ENCODE results near the gene SEMA3D. TPM values are rescaled to one million over a fixed set of nuclear protein-coding genes. Genes with fewer than 3 reads are reported as not detected.

SEMA3D gene
- total RNA-seq, 2 experiments from 2014 or later = not detected

DNA sequence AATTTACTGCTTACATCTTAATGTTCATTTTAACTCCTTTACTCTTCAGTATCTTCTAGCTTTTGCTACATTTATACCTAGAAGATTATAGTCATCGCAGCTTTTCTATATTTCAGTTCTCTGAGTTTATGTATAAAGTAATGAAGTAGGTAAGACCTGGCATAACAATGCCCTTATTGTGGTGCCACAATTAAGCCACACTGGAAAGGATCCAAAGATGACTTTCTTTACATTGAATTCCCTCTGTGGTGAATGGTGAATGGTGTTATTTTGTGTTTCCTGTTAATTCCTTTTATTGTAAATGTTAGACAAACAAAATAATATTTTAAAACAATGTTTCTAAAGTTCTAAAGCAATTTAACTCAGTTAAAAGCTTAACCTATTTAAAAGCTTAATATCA is 36.2 kb downstream of the SEMA3D start:
- H3K27ac Mint-ChIP-seq = no peak overlapping the region
- CTCF ChIA-PET = no interaction called here
- no peak for DNase-seq
- H3K4me1 Mint-ChIP-seq (ENCODE audit: low read depth) = no peaks in the 10 kb centered on the region
- H3K27me3 Mint-ChIP-seq (ENCODE audit: low read depth) = no peaks in the 10 kb centered on the region
- H3K4me3 Mint-ChIP-seq = no peak overlapping the region
- H3K36me3 Mint-ChIP-seq (ENCODE audit: low read depth) = no peaks in the 10 kb centered on the region
- no peaks in the 10 kb centered on the region for H3K9me3 Mint-ChIP-seq
- intact Hi-C loops (cut with micrococcal nuclease) = no loop called here

DNA sequence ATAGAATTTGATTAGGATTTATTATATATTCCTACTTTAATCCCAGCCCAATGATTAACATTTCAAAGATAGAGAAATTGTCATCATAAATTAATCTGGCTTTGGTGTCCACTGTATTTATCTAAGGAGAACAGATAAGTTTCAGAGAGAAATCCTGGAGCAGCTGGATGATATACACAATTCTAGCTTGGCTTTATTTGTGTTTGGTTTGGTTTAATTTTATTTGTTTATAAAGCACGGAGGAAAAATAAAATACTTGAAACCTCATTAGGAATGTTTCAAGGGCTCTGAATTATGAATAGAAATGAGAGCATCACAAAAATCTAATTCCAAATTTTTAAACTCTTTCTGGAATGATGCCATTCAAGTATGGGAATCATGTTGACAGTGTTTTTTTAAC is 42.1 kb downstream of the SEMA3D start:
- no peaks in the 10 kb centered on the region for H3K36me3 Mint-ChIP-seq (ENCODE audit: low read depth)
- intact Hi-C loops (cut with micrococcal nuclease) = no loop called here
- H3K9me3 Mint-ChIP-seq = no peaks in the 10 kb centered on the region
- H3K4me1 Mint-ChIP-seq (ENCODE audit: low read depth) = no peaks in the 10 kb centered on the region
- no peak for DNase-seq
- CTCF ChIA-PET = no interaction called here
- H3K27ac Mint-ChIP-seq = no peak overlapping the region
- no peaks in the 10 kb centered on the region for H3K27me3 Mint-ChIP-seq (ENCODE audit: low read depth)
- no peak overlapping the region for H3K4me3 Mint-ChIP-seq

DNA sequence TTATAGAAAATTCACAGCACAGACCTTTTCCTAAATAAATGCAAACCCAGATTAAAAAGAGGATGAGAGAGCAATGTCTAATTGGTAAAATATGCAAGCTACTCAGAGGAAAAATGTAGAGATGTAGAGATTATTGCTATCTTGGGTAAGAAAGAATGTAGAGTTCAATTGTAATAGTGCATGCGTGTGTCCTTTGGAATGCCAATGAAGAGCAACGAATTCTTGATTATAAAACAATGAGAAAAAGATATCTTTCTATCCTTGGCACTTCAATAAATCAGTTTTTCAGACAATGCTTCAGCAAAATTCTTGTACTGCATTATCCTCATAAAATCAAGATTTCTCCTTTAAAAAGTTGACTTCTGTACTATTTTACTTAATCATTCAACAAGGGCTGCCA is 50.9 kb downstream of the SEMA3D start:
- DNase-seq = no peak
- Mint-ChIP-seq H3K4me3 (no peak overlapping the region), H3K9me3 (no peaks in the 10 kb centered on the region), H3K27me3 (ENCODE audit: low read depth) (no peaks in the 10 kb centered on the region), H3K27ac (no peak overlapping the region), H3K4me1 (ENCODE audit: low read depth) (no peaks in the 10 kb centered on the region), H3K36me3 (ENCODE audit: low read depth) (no peaks in the 10 kb centered on the region)
- CTCF ChIA-PET = no interaction called here
- intact Hi-C loops (cut with micrococcal nuclease) = no loop called here

GRCh38 chr7:85133560-85133959 is 53.3 kb downstream of the SEMA3D start:
- Mint-ChIP-seq H3K4me1 (ENCODE audit: low read depth) (no peaks in the 10 kb centered on the region), H3K27ac (no peak overlapping the region), H3K36me3 (ENCODE audit: low read depth) (no peaks in the 10 kb centered on the region), H3K4me3 (no peak overlapping the region), H3K27me3 (ENCODE audit: low read depth) (no peaks in the 10 kb centered on the region), H3K9me3 (no peaks in the 10 kb centered on the region)
- intact Hi-C loops (cut with micrococcal nuclease) = no loop called here
- no peak for DNase-seq
- CTCF ChIA-PET = no interaction called here

DNA sequence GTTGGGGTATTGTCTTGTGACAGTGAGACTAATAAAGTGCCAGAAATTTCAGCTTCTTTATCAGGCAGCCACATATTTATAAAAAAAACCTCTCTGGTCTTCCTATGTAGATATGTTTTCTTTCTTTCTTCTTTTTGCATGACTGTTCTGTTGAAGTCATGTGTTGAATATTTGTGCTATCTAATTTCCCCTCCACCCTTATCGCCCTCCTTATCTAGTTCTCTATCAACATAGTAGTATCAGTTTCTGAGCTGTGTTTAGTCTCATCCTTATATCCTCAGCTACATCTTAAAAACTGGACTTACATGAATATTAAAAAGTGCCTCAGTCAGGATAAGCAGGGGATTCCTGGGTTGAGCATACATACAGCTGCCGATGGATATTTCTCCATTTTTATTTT is 53.9 kb downstream of the SEMA3D start:
- no peak overlapping the region for H3K4me3 Mint-ChIP-seq
- intact Hi-C loops (cut with micrococcal nuclease) = no loop called here
- no peaks in the 10 kb centered on the region for H3K27me3 Mint-ChIP-seq (ENCODE audit: low read depth)
- no peaks in the 10 kb centered on the region for H3K9me3 Mint-ChIP-seq
- H3K27ac Mint-ChIP-seq = no peak overlapping the region
- H3K36me3 Mint-ChIP-seq (ENCODE audit: low read depth) = no peaks in the 10 kb centered on the region
- CTCF ChIA-PET = no interaction called here
- DNase-seq = no peak
- H3K4me1 Mint-ChIP-seq (ENCODE audit: low read depth) = no peaks in the 10 kb centered on the region

- intact Hi-C loops (cut with micrococcal nuclease) = no loop called here
These were observed 56.2 kb downstream of the SEMA3D start for GRCh38 chr7:85130702-85131101.

GRCh38 chr7:85126383-85126782 is 60.5 kb downstream of the SEMA3D start:
- intact Hi-C loops (cut with micrococcal nuclease) = no loop called here
- H3K36me3 Mint-ChIP-seq (ENCODE audit: low read depth) = no peaks in the 10 kb centered on the region
- no peaks in the 10 kb centered on the region for H3K27me3 Mint-ChIP-seq (ENCODE audit: low read depth)
- no peaks in the 10 kb centered on the region for H3K4me1 Mint-ChIP-seq (ENCODE audit: low read depth)
- H3K9me3 Mint-ChIP-seq = no peaks in the 10 kb centered on the region
- H3K4me3 Mint-ChIP-seq = no peak overlapping the region
- DNase-seq = no peak
- CTCF ChIA-PET = no interaction called here
- no peak overlapping the region for H3K27ac Mint-ChIP-seq

More at GRCh38 chr7:85130702-85131101, 56.2 kb downstream of the SEMA3D start:
- no peak for DNase-seq
- CTCF ChIA-PET = interaction anchor here (0.5 kb wide), 1 partner anchor 452 kb away, joined by 3 read pairs; no protein-coding TSS in a partner anchor
- no peak overlapping the region for H3K4me3 Mint-ChIP-seq
- H3K36me3 Mint-ChIP-seq (ENCODE audit: low read depth) = no peaks in the 10 kb centered on the region
- no peaks in the 10 kb centered on the region for H3K27me3 Mint-ChIP-seq (ENCODE audit: low read depth)
- H3K27ac Mint-ChIP-seq = no peak overlapping the region
- no peaks in the 10 kb centered on the region for H3K9me3 Mint-ChIP-seq
- H3K4me1 Mint-ChIP-seq (ENCODE audit: low read depth) = no peaks in the 10 kb centered on the region

DNA sequence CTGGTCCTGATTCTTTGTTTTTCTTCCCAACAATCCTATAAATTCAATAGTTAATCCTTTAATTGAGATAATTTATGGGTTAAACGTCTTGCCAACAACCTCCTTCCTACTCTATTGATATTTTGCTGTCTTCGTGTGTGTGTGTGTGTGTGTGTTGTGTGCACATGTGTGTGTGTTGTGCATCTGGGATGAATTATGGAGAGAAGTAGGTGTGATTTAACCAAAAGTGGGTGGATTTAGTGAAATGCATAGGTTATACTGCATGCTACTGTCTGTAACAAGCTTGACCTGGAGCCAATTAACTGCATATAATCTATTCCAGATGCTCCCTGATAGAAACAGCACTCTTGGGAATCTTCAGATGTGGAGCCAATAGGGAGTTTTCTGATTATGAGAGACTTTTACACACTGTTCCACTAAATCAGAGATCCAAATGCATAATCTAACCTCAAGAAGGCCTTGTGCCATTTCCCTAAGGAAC is 61.2 kb downstream of the SEMA3D start:
- no peaks in the 10 kb centered on the region for H3K27me3 Mint-ChIP-seq (ENCODE audit: low read depth)
- H3K27ac Mint-ChIP-seq = no peak overlapping the region
- no peak overlapping the region for H3K4me3 Mint-ChIP-seq
- intact Hi-C loops (cut with micrococcal nuclease) = no loop called here
- no peaks in the 10 kb centered on the region for H3K36me3 Mint-ChIP-seq (ENCODE audit: low read depth)
- no peaks in the 10 kb centered on the region for H3K9me3 Mint-ChIP-seq
- CTCF ChIA-PET = no interaction called here
- H3K4me1 Mint-ChIP-seq (ENCODE audit: low read depth) = no peaks in the 10 kb centered on the region
- no peak for DNase-seq

DNA sequence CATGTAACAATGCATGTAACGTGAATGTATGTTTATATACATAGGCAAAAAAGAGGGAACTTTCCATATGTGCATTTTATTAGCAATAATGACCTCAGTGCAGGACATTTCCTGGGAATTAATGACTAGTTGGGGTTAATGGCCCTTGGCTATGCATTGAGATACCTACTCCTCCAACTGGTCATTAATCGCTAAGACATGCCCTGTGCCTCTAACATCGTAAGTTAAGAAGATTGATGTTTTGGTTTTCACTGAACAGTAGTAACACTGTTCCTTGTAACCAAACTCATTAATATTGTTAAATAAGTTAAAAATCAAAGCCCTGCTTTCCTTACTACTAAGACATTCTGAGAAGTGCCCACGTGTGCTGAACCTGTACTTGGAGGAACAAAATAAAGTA is 61.7 kb downstream of the SEMA3D start:
- no peaks in the 10 kb centered on the region for H3K27me3 Mint-ChIP-seq (ENCODE audit: low read depth)
- no peak overlapping the region for H3K27ac Mint-ChIP-seq
- H3K4me3 Mint-ChIP-seq = no peak overlapping the region
- H3K36me3 Mint-ChIP-seq (ENCODE audit: low read depth) = no peaks in the 10 kb centered on the region
- H3K4me1 Mint-ChIP-seq (ENCODE audit: low read depth) = no peaks in the 10 kb centered on the region
- intact Hi-C loops (cut with micrococcal nuclease) = no loop called here
- no peak for DNase-seq
- H3K9me3 Mint-ChIP-seq = no peaks in the 10 kb centered on the region
- CTCF ChIA-PET = no interaction called here

DNA sequence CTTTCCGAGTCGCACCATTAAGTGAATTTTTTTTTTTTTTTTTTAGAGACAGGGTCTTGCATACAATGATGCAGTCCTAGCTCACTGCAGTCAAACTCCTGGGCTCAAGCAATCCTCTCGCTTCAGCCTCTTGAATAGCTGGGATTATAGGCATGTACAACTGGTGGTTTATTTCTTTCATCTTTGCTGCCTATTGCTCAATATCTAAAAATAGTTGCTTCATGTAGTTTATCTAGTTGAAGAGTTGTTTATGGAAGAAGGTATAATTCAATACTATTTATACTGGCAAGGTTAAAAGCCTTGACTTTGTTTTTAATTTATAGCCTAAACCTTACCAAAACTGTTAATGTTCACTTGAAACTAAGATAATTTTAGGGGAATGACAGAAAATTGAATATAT is 66.9 kb downstream of the SEMA3D start:
- Mint-ChIP-seq H3K9me3 (no peaks in the 10 kb centered on the region), H3K4me1 (ENCODE audit: low read depth) (no peaks in the 10 kb centered on the region), H3K4me3 (no peak overlapping the region), H3K27ac (no peak overlapping the region), H3K27me3 (ENCODE audit: low read depth) (no peaks in the 10 kb centered on the region), H3K36me3 (ENCODE audit: low read depth) (no peaks in the 10 kb centered on the region)
- DNase-seq = no peak
- CTCF ChIA-PET = no interaction called here
- intact Hi-C loops (cut with micrococcal nuclease) = no loop called here

DNA sequence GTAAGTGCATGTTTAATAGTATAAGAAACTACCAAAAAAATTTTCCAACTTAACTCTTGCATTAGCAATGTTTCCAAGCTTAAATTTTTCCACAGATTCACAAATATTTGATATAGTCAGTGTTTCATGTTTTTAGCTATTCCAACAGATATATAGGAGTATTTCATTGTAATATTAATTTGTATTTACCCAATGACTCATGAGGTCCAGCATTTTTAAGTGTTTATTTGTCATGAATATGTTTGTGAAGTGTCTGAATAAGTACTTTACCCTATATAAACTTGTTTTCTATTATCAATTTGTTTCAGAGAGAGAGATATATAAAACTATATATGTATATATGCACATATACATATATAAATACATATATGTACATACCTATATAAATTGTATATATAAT is 71.0 kb downstream of the SEMA3D start:
- Mint-ChIP-seq H3K4me1 (ENCODE audit: low read depth) (no peaks in the 10 kb centered on the region), H3K9me3 (no peaks in the 10 kb centered on the region), H3K4me3 (no peak overlapping the region), H3K27me3 (ENCODE audit: low read depth) (no peaks in the 10 kb centered on the region), H3K27ac (no peak overlapping the region), H3K36me3 (ENCODE audit: low read depth) (no peaks in the 10 kb centered on the region)
- CTCF ChIA-PET = no interaction called here
- DNase-seq = no peak
- intact Hi-C loops (cut with micrococcal nuclease) = no loop called here

GRCh38 chr7:85115006-85115405 is 71.8 kb downstream of the SEMA3D start:
- intact Hi-C loops (cut with micrococcal nuclease) = no loop called here
- H3K9me3 Mint-ChIP-seq = no peaks in the 10 kb centered on the region
- CTCF ChIA-PET = no interaction called here
- H3K4me3 Mint-ChIP-seq = no peak overlapping the region
- no peak overlapping the region for H3K27ac Mint-ChIP-seq
- H3K4me1 Mint-ChIP-seq (ENCODE audit: low read depth) = no peaks in the 10 kb centered on the region
- no peaks in the 10 kb centered on the region for H3K36me3 Mint-ChIP-seq (ENCODE audit: low read depth)
- no peaks in the 10 kb centered on the region for H3K27me3 Mint-ChIP-seq (ENCODE audit: low read depth)
- DNase-seq = no peak

- Mint-ChIP-seq H3K4me3 (no peak overlapping the region), H3K27ac (no peak overlapping the region), H3K4me1 (ENCODE audit: low read depth) (no peaks in the 10 kb centered on the region), H3K9me3 (no peaks in the 10 kb centered on the region), H3K27me3 (ENCODE audit: low read depth) (no peaks in the 10 kb centered on the region), H3K36me3 (ENCODE audit: low read depth) (no peaks in the 10 kb centered on the region)
- CTCF ChIA-PET = interaction anchor here (0.7 kb wide), 1 partner anchor 1011 kb away, joined by 3 read pairs; no protein-coding TSS in a partner anchor
- no peak for DNase-seq
- intact Hi-C loops (cut with micrococcal nuclease) = no loop called here
These were observed 72.5 kb downstream of the SEMA3D start for GRCh38 chr7:85114342-85114741.

GRCh38 chr7:85111761-85112160 is 75.1 kb downstream of the SEMA3D start:
- DNase-seq = no peak
- intact Hi-C loops (cut with micrococcal nuclease) = no loop called here
- Mint-ChIP-seq H3K9me3 (no peaks in the 10 kb centered on the region), H3K36me3 (ENCODE audit: low read depth) (no peaks in the 10 kb centered on the region), H3K4me3 (no peak overlapping the region), H3K27me3 (ENCODE audit: low read depth) (no peaks in the 10 kb centered on the region), H3K4me1 (ENCODE audit: low read depth) (no peaks in the 10 kb centered on the region), H3K27ac (no peak overlapping the region)
- CTCF ChIA-PET = no interaction called here
